ENCODE measurements around the gene TUBB6.

Gene TUBB6

GRCh38 chr18:12325726-12326245 lies 17.7 kb downstream of the TUBB6 start:
- no peak overlapping the region for H3K4me3 ChIP-seq (ENCODE audit: low read depth, low read length)
- DNase-seq (ENCODE audit: low read depth), result no peak
- TF ChIP-seq CTCF (IDR thresholded peaks at IDR 0.05; ENCODE audit: low read depth, low read length, missing control alignments), result no peak

GRCh38 chr18:12326711-12327460 lies 18.8 kb downstream of the TUBB6 start:
- no peak for DNase-seq (ENCODE audit: low read depth)
- TF ChIP-seq CTCF (IDR thresholded peaks at IDR 0.05; ENCODE audit: low read depth, low read length, missing control alignments), result no peak
- no peak overlapping the region for H3K4me3 ChIP-seq (ENCODE audit: low read depth, low read length)

- DNase-seq (ENCODE audit: low read depth), result peak; percentile 8
- no peak overlapping the region for H3K4me3 ChIP-seq (ENCODE audit: low read depth, low read length)
- peak; percentile 93 for TF ChIP-seq CTCF (IDR thresholded peaks at IDR 0.05; ENCODE audit: low read depth, low read length, missing control alignments)
Observed at GRCh38 chr18:12327510-12328178, 19.6 kb downstream of the TUBB6 start.

- TF ChIP-seq CTCF (IDR thresholded peaks at IDR 0.05; ENCODE audit: low read depth, low read length, missing control alignments), result no peak
- H3K4me3 ChIP-seq (ENCODE audit: low read depth, low read length), result no peak overlapping the region
- no peak for DNase-seq (ENCODE audit: low read depth)
Observed at GRCh38 chr18:12328179-12328823, 20.3 kb downstream of the TUBB6 start.

GRCh38 chr18:12329125-12329698 lies 21.2 kb downstream of the TUBB6 start:
- TF ChIP-seq CTCF (IDR thresholded peaks at IDR 0.05; ENCODE audit: low read depth, low read length, missing control alignments), result no peak
- no peak overlapping the region for H3K4me3 ChIP-seq (ENCODE audit: low read depth, low read length)
- no peak for DNase-seq (ENCODE audit: low read depth)

- no peak for TF ChIP-seq CTCF (IDR thresholded peaks at IDR 0.05; ENCODE audit: low read depth, low read length, missing control alignments)
- DNase-seq (ENCODE audit: low read depth), result no peak
- H3K4me3 ChIP-seq (ENCODE audit: low read depth, low read length), result no peak overlapping the region
Observed at GRCh38 chr18:12330766-12331165, 22.7 kb downstream of the TUBB6 start.

Measured in GM12864 (cell line).